GM12872 (cell line): Measurements from ENCODE around the gene IFI44.

Experiments used
- CTCF ChIP-seq: IDR thresholded peaks from 3 replicates; pipeline ENCODE4 v1.5.1; 2011; ENCODE audit warnings: low read depth, mild to moderate bottlenecking, low read length, moderate library complexity; ENCODE audit not compliant: insufficient read depth

IFI44 gene

DNA sequence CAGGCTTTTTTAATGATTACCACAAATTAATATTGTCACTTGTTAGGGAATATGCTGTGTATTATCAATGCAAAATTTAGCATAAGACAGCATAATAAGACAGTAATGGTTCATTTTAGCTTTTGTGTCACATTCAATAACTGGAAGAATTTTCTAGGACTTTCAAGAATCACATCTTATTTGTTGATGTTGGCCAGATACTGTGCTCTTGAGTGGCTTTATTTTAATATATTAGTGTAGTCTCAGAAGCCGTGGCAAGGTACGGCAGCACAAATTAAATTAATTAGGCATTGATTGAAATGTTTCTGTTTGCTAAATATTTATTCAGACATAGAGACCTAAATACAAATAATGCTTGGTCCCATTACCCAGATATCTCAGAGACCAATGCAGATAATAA is 19.0 kb upstream of the IFI44 start:
- TF ChIP-seq CTCF: no peak

GRCh38 chr1:78633209-78633608 is 16.4 kb upstream of the IFI44 start:
- TF ChIP-seq CTCF: no peak

DNA sequence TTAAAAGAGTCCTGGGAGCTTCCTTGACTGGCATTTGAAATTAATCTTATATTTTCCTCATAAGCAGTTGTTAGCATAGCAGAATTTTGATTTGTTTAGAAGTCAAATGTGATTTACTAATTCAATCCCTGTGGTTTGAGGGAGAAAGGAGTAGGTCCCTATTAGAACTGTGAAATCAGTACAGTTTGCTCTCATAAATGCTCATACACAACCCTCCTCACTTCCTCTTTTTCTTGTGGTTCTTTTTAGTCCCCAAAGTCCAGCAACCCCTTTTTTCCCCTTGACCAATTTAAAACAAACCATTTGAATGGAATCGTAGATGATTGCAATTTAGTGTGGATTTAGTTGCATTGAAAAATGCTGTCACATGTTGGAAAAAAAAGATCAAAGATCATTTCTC is 9.2 kb upstream of the IFI44 start:
- TF ChIP-seq CTCF: no peak

- no peak for TF ChIP-seq CTCF
These were observed 8.1 kb upstream of the IFI44 start for GRCh38 chr1:78641558-78641957.

DNA sequence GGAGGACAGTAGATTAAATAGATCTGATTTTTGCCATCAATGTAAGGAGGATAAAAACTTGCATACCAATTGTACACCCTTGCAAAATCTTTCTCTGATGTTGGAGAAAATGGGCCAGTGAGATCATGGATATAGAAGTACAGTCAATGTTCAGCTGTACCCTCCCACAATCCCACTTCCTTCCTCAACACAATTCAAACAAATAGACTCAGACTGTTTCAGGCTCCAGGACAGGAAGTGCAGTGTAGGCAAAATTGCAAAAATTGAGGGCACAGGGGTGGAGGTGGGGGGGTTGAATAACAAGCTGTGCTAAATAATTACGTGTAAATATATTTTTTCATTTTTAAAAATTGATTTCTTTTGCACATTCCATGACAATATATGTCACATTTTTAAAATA is 3.9 kb upstream of the IFI44 start:
- TF ChIP-seq CTCF: no peak

GRCh38 chr1:78647238-78647637 is 2.4 kb upstream of the IFI44 start:
- no peak for TF ChIP-seq CTCF

- TF ChIP-seq CTCF: no peak
These were observed 556 bp downstream of the IFI44 start for GRCh38 chr1:78650114-78650660.
